ENCODE results near the gene ADGRF5. TPM values are rescaled to one million over a fixed set of nuclear protein-coding genes. Genes with fewer than 3 reads are reported as not detected.

ADGRF5 gene
- total RNA-seq: 10 to 100 TPM in 2 of 4 donors, 1 to 10 TPM in 2; 4.4 to 13.0 (median 8.4) TPM

- Histone ChIP-seq H3K4me3 (peak within 1 kb of the TSS; percentile 12), H3K36me3 (no peaks in the 10 kb centered on the region), H3K27me3 (no peaks in the 10 kb centered on the region), H3K9me3 (no peaks in the 10 kb centered on the region), H3K4me1 (peaks cover 4% of the 10 kb centered on the region), H3K27ac (peak within 1 kb of the TSS; percentile 79)
- DNase-seq (ENCODE audit: low spot score in 2 of 2): no peak
- TF ChIP-seq CTCF (IDR thresholded peaks at IDR 0.05) (no peak), EP300 (IDR thresholded peaks at IDR 0.05) (no peak), POLR2A (IDR thresholded peaks at IDR 0.05) (no peak), POLR2AphosphoS5 (IDR thresholded peaks at IDR 0.05) (no peak)
- 90% methylated on average over 13 of the region's 13 CpGs for WGBS
These were observed at the start of gene ADGRF5 for GRCh38 chr6:46921731-46922130. Gene ADGRF5 (minus strand): TSS chr6:46921938. CDS start chr6:46906762, 15,176 bp downstream.

- TF ChIP-seq POLR2A (IDR thresholded peaks at IDR 0.05) (no peak), EP300 (IDR thresholded peaks at IDR 0.05) (no peak), POLR2AphosphoS5 (IDR thresholded peaks at IDR 0.05) (no peak), CTCF (IDR thresholded peaks at IDR 0.05) (no peak)
- H3K27ac ChIP-seq: no peak overlapping the region
- H3K27me3 ChIP-seq: no peaks in the 10 kb centered on the region
- H3K9me3 ChIP-seq: no peaks in the 10 kb centered on the region
- no peak for DNase-seq (ENCODE audit: low spot score in 2 of 2)
- 38% methylated on average over 1 of the region's 1 CpG for WGBS
- no peaks in the 10 kb centered on the region for H3K36me3 ChIP-seq
- no peak overlapping the region for H3K4me3 ChIP-seq
- no peaks in the 10 kb centered on the region for H3K4me1 ChIP-seq
These were observed 47.5 kb upstream of the ADGRF5 start for GRCh38 chr6:46969206-46969605.

GRCh38 chr6:46967826-46968349, 46.1 kb upstream of the ADGRF5 start:
- Histone ChIP-seq H3K36me3 (no peaks in the 10 kb centered on the region), H3K9me3 (no peaks in the 10 kb centered on the region), H3K4me1 (no peaks in the 10 kb centered on the region), H3K27me3 (peaks cover under 1% of the 10 kb centered on the region), H3K27ac (no peak overlapping the region), H3K4me3 (no peak overlapping the region)
- no peak for DNase-seq (ENCODE audit: low spot score in 2 of 2)
- TF ChIP-seq POLR2AphosphoS5 (IDR thresholded peaks at IDR 0.05): no peak
- TF ChIP-seq EP300 (IDR thresholded peaks at IDR 0.05): no peak
- TF ChIP-seq CTCF (IDR thresholded peaks at IDR 0.05): no peak
- TF ChIP-seq POLR2A (IDR thresholded peaks at IDR 0.05): no peak

- no peak for TF ChIP-seq POLR2AphosphoS5 (IDR thresholded peaks at IDR 0.05)
- TF ChIP-seq CTCF (IDR thresholded peaks at IDR 0.05): no peak
- no peak for TF ChIP-seq EP300 (IDR thresholded peaks at IDR 0.05)
- no peak for TF ChIP-seq POLR2A (IDR thresholded peaks at IDR 0.05)
- Histone ChIP-seq H3K4me3 (no peak overlapping the region), H3K27me3 (peaks cover 2% of the 10 kb centered on the region), H3K4me1 (no peaks in the 10 kb centered on the region), H3K9me3 (no peaks in the 10 kb centered on the region), H3K36me3 (no peaks in the 10 kb centered on the region), H3K27ac (no peak overlapping the region)
- WGBS: 63% methylated on average over 12 of the region's 12 CpGs
- no peak for DNase-seq (ENCODE audit: low spot score in 2 of 2)
These were observed 43.2 kb upstream of the ADGRF5 start for GRCh38 chr6:46964716-46965519.

- no peaks in the 10 kb centered on the region for H3K36me3 ChIP-seq
- H3K27me3 ChIP-seq: peaks cover 2% of the 10 kb centered on the region
- no peaks in the 10 kb centered on the region for H3K9me3 ChIP-seq
- H3K27ac ChIP-seq: no peak overlapping the region
- TF ChIP-seq POLR2A (IDR thresholded peaks at IDR 0.05) (no peak), EP300 (IDR thresholded peaks at IDR 0.05) (no peak), CTCF (IDR thresholded peaks at IDR 0.05) (no peak), POLR2AphosphoS5 (IDR thresholded peaks at IDR 0.05) (no peak)
- no peak for DNase-seq (ENCODE audit: low spot score in 2 of 2)
- H3K4me1 ChIP-seq: no peaks in the 10 kb centered on the region
- no peak overlapping the region for H3K4me3 ChIP-seq
- WGBS: 89% methylated on average over 5 of the region's 5 CpGs
These were observed 41.9 kb upstream of the ADGRF5 start for GRCh38 chr6:46963626-46964025.
